Stimulated activated CD8-positive, alpha-beta memory T cell treated with anti-CD3 and anti-CD28 coated beads, Interleukin-15, amount 100 ng/mL, for 4 hours (primary cell): Measurements from ENCODE around the gene SLC17A5.
A peak's percentile ranks its signal among the peaks of the same experiment; 100 is the strongest.
"Not testable (repeated sequence)": the region's sequence is repeated elsewhere in the genome, so short reads cannot be mapped to it uniquely, and the experiment has no call there.

Experiments
- DNase-seq, 2 donors: peaks; one replicate each; pipeline ENCODE4 v3.0.0-alpha.2; 2020; ENCODE audit warnings: low read depth in 2 of 2

Gene SLC17A5

GRCh38 chr6:73653571-73654424, at the start of gene SLC17A5:
Gene SLC17A5 (minus strand): TSS chr6:73653992. CDS start chr6:73653886, 106 bp downstream.
- peak; percentile 71 to 76 for DNase-seq

- DNase-seq: no peak
These were observed 49.7 kb upstream of the SLC17A5 start for GRCh38 chr6:73703466-73703865.

GRCh38 chr6:73702444-73702843, 48.7 kb upstream of the SLC17A5 start:
- no peak for DNase-seq

GRCh38 chr6:73699676-73700459, 46.1 kb upstream of the SLC17A5 start:
- no peak for DNase-seq

- no peak for DNase-seq
These were observed 43.3 kb upstream of the SLC17A5 start for GRCh38 chr6:73696966-73697655.

GRCh38 chr6:73695619-73696421, 42.0 kb upstream of the SLC17A5 start, which contains the start of gene CD109:
Gene CD109 (plus strand): TSS chr6:73696203. CDS start chr6:73696216, 13 bp downstream.
- peak; percentile 23 to 54 for DNase-seq

GRCh38 chr6:73694711-73695411, 41.1 kb upstream of the SLC17A5 start:
- DNase-seq: no peak

- no peak for DNase-seq
These were observed 37.7 kb upstream of the SLC17A5 start for GRCh38 chr6:73691512-73691911.

- DNase-seq: no peak
These were observed 36.3 kb upstream of the SLC17A5 start for GRCh38 chr6:73690056-73690455.

GRCh38 chr6:73688351-73688750, 34.6 kb upstream of the SLC17A5 start:
- DNase-seq: no peak

GRCh38 chr6:73683574-73683973, 29.8 kb upstream of the SLC17A5 start:
- not testable (repeated sequence) for DNase-seq

- DNase-seq: no peak
These were observed 26.6 kb upstream of the SLC17A5 start for GRCh38 chr6:73680289-73680918.

- not testable (repeated sequence) for DNase-seq
These were observed 26.1 kb upstream of the SLC17A5 start for GRCh38 chr6:73679846-73680245.

- no peak for DNase-seq
These were observed 25.2 kb upstream of the SLC17A5 start for GRCh38 chr6:73679009-73679408.

GRCh38 chr6:73675466-73676098, 21.8 kb upstream of the SLC17A5 start:
- DNase-seq: peak in 1 of 2 donors; percentile 39

- no peak for DNase-seq
These were observed 18.3 kb upstream of the SLC17A5 start for GRCh38 chr6:73671911-73672685.

GRCh38 chr6:73669005-73669404, 15.2 kb upstream of the SLC17A5 start:
- no peak for DNase-seq

GRCh38 chr6:73667798-73668197, 14.0 kb upstream of the SLC17A5 start:
- no peak for DNase-seq

- DNase-seq: no peak
These were observed 12.6 kb upstream of the SLC17A5 start for GRCh38 chr6:73666393-73666792.
